Naive B cell (primary cell): Measurements from ENCODE around the gene ELANE. TPM values are rescaled to one million over a fixed set of nuclear protein-coding genes. Genes with fewer than 3 reads are reported as not detected.
A peak's percentile ranks its signal among the peaks of the same experiment; 100 is the strongest.
"Not testable (repeated sequence)": the region's sequence is repeated elsewhere in the genome, so short reads cannot be mapped to it uniquely, and the experiment has no call there.

ENCODE experiments used
- ATAC-seq, 2 donors: fragments of 150-1000 bp; cut with Tn5 transposase; 2 replicates each; pipeline ENCODE4 v1.10.0; 2021; ENCODE audit warnings: low read depth in 2 of 2, mild to moderate bottlenecking in 2 of 2, moderate library complexity in 2 of 2
- DNase-seq: peaks from one replicate; pipeline ENCODE4 v3.0.0; 2022
- H3K27ac Mint-ChIP-seq, 6 donors: one replicate each; pipeline ENCODE4 v1.8.0; 2020 to 2022; ENCODE audit warnings: mild to moderate bottlenecking in 6 of 6, mixed read lengths in 6 of 6, moderate library complexity in 5 of 6, inconsistent platforms in 2 of 6
- H3K27me3 Mint-ChIP-seq, 3 donors: one replicate each; pipeline ENCODE4 v1.8.0; 2021 to 2022; ENCODE audit warnings: mixed read lengths in 3 of 3, mild to moderate bottlenecking in 1 of 3
- H3K36me3 Mint-ChIP-seq, 2 donors: one replicate each; pipeline ENCODE4 v1.8.0; 2020 to 2022; ENCODE audit warnings: mixed read lengths in 2 of 2, inconsistent platforms in 1 of 2, mild to moderate bottlenecking in 1 of 2
- H3K4me1 Mint-ChIP-seq, 3 donors: one replicate each; pipeline ENCODE4 v1.8.0; 2020 to 2022; ENCODE audit warnings: mixed read lengths in 3 of 3, inconsistent platforms in 1 of 3, mild to moderate bottlenecking in 1 of 3, moderate library complexity in 1 of 3
- H3K4me3 Mint-ChIP-seq, 8 donors: one replicate each; pipeline ENCODE4 v1.8.0; 2020 to 2022; ENCODE audit warnings: mild to moderate bottlenecking in 8 of 8, mixed read lengths in 8 of 8, moderate library complexity in 8 of 8, inconsistent platforms in 2 of 8
- H3K9me3 Mint-ChIP-seq, 7 donors: one replicate each; pipeline ENCODE4 v1.8.0; 2020 to 2022; ENCODE audit warnings: mixed read lengths in 7 of 7, mild to moderate bottlenecking in 5 of 7, inconsistent platforms in 2 of 7, moderate library complexity in 1 of 7
- polyA plus RNA-seq, 6 donors: library from polyadenylated mRNA; unstranded; fragments of 300-500 nt; fragmentation: Illumina TruSeq; gene quantifications; one replicate each; pipeline ENCODE4 v1.2.3, GENCODE V29; 2021; ENCODE audit warnings: low read depth in 6 of 6

Gene ELANE
- polyA plus RNA-seq, 6 donors from 2014 or later: not detected

DNA sequence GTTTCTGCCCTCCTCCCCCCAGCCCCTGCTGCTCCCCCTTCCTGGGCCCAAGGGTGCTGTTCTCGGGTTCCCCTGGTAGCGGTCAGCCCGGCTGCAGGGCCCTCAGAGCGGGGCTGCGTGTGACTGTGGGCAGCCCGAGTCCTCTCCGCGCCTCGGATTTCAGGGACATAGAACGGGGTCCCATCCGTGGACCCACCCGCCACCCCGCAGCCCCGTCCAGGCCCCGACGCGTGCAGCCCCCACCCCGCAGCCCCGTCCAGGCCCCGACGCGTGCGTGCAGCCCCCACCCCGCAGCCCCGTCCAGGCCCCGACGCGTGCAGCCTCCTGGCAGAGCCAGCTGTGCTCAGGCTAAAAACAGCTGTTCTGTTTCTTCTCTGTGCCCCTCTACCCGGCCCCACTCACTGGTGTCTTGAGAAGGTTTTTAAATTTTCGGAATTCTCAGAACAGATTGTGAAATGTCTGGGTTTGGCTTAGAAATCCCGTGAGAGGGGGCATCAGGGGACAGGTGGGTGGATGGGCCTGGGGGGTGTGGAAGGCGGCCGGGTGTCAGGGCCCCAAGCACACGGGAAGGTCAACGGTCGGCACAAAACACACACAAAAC, 16.8 kb upstream of the ELANE start:
- H3K36me3 Mint-ChIP-seq: no peaks in the 10 kb centered on the region
- H3K27ac Mint-ChIP-seq: no peak overlapping the region
- no peak for DNase-seq
- H3K9me3 Mint-ChIP-seq: no peaks in the 10 kb centered on the region
- H3K27me3 Mint-ChIP-seq: peaks cover 5 to 34% (median 10%) of the 10 kb centered on the region in 3 donors
- H3K4me3 Mint-ChIP-seq: no peak overlapping the region
- ATAC-seq: no peak
- peaks cover 0 to 5% (median 2%) of the 10 kb centered on the region in 3 donors for H3K4me1 Mint-ChIP-seq

DNA sequence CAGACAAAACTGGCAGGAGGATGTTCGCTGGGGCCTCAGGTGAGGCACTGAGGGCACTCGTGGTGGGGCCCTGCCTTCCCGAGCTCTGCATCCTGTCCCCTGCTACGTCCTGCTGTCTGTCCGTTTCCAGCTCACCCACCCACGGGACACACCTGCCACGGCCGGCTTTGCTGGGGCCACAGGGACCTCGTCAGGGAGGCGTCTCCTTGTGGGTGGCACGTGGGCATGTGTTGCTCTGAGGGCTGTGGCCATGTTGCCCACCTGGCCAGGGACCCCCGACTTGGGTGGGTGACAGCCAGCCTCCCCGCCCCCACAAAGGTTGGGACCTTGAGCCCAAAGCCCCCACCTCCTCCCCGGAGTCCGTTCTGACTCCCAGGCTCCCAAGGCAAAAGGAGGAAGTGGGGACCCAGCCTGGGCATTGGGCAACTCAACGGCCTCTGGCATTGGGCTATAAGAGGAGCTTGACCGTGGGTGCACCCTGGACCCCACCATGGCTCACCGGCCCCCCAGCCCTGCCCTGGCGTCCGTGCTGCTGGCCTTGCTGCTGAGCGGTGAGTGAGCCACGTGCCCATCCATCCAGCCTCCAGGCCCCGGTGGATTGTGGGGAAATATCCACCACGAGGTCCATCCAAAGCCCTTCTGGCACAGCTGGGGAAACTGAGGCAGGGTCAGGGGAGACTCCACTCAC, 11.4 kb upstream of the ELANE start, which contains the start of gene PRTN3:
Gene PRTN3 (plus strand): TSS at position 481 of the 688 bp plus-strand sequence. CDS start 10 bp downstream, at position 491.
- no peak for ATAC-seq
- H3K27ac Mint-ChIP-seq: peak within 1 kb of the TSS in 1 of 6 donors; percentile 52
- peaks cover 4 to 14% of the 10 kb centered on the region in 2 donors for H3K36me3 Mint-ChIP-seq
- DNase-seq: no peak
- H3K4me1 Mint-ChIP-seq: peaks cover 5 to 16% (median 11%) of the 10 kb centered on the region in 3 donors
- H3K27me3 Mint-ChIP-seq: peaks cover 12 to 52% (median 32%) of the 10 kb centered on the region in 3 donors
- H3K9me3 Mint-ChIP-seq: peaks cover 0 to 4% (median 0%) of the 10 kb centered on the region in 7 donors
- no peak within 1 kb of the TSS for H3K4me3 Mint-ChIP-seq

DNA sequence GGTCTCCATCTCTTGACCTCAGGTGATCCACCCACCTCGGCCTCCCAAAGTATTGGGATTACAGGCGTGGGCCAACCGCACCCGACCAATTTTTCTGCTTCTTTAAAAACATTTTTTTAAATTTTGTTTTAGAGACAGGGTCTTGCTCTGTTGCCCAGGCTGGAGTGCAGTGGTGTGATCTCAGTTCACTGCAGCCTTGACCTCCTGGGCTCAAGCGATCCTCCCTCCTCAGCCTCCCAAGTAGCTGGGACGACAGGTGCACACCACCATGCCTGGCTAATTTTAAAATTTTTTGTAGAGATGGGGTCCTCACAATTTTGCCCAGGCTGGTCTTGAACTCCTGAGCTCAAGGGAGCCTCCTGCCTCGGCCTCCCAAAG, 9.3 kb upstream of the ELANE start:
- Mint-ChIP-seq H3K4me1 (peaks cover 5 to 13% (median 11%) of the 10 kb centered on the region in 3 donors), H3K4me3 (peak overlapping the region in 2 of 8 donors; percentile 42 to 50), H3K27me3 (peaks cover 18 to 54% (median 41%) of the 10 kb centered on the region in 3 donors), H3K36me3 (peaks cover 4 to 14% of the 10 kb centered on the region in 2 donors)
- DNase-seq, H3K27ac Mint-ChIP-seq, ATAC-seq, H3K9me3 Mint-ChIP-seq: not testable (repeated sequence)

DNA sequence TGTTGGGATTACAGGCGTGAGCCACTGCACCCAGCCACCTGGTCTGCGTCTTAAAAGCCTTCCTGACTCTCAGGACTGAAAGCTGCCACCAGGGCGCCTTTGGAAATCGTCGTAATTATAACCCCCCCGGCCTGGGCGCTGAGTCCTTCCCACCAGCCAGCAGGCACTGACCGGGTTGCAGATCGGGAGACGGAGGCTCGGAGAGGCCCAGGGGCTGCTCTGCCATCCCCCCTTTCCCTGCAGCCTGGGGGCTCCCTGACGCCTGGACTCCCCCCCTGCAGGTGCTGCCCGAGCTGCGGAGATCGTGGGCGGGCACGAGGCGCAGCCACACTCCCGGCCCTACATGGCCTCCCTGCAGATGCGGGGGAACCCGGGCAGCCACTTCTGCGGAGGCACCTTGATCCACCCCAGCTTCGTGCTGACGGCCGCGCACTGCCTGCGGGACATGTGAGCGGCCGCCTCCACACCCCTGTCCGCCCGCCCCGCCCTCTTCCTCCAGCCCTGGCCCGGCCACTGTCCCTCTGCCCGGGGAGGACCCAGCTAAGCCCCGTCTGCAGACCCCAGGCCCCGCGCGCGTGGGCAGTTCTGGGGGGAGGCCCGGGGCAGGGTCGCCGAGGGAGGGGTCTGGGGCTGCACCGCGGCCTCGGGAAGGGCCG, 8.8 kb upstream of the ELANE start:
- ATAC-seq (peak in 1 of 2 donors; percentile 47), DNase-seq (no peak)
- Mint-ChIP-seq H3K4me1 (peaks cover 5 to 13% (median 11%) of the 10 kb centered on the region in 3 donors), H3K27ac (no peak overlapping the region), H3K27me3 (peaks cover 18 to 59% (median 46%) of the 10 kb centered on the region in 3 donors), H3K4me3 (peak overlapping the region in 2 of 8 donors; percentile 42 to 50), H3K9me3 (peaks cover 0 to 4% (median 0%) of the 10 kb centered on the region in 7 donors), H3K36me3 (peaks cover 4 to 14% of the 10 kb centered on the region in 2 donors)

DNA sequence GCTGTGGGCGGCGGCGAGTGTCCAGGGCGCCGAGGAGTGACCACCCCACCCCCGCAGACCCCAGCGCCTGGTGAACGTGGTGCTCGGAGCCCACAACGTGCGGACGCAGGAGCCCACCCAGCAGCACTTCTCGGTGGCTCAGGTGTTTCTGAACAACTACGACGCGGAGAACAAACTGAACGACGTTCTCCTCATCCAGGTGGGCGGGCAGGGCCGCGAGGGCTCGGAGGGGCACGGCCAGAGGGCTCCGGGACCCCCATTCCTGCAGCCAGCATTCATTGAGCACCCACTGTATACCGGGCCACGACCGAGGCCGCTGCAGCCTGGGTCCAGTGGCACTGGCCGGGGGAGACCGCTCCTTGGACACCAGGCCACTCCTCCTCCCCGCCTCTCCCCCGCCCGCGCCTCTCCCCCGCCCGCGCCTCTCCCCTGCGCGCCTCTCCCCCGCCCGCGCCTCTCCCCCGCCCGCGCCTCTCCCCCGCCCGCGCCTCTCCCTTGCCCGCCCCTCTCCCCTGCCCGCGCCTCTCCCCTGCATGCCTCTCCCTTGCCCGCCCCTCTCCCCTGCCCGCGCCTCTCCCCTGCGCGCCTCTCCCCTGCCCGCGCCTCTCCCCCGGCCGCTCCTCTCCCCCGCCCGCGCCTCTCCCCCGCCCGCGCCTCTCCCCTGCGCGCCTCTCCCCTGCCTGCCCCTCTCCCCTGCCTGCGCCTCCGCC, 8.1 kb upstream of the ELANE start:
- ATAC-seq: no peak

DNA sequence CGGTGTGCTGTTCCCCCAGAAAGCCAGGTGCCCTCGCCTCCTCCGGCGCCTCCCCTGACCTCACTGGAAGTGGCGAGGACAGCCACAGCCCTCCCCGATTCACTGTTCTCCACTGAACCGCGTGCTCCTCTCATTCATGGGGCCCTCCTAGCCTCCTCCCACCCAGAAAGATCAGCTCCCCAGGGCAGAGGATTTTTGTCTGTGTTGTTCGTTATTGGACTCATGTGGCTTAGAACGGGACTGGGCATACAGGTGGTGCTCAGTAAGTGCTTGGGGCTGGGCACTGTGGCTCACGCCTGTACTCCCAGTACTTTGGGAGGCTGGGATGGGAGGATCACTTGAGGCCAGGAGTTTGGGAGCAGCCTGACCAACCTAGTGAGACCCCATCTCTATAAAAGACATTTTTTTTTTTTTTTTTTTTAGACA, 7.5 kb upstream of the ELANE start:
- no peak for ATAC-seq
- peak overlapping the region in 2 of 6 donors; percentile 75 to 76 for H3K27ac Mint-ChIP-seq

More for the DNA sequence above, 8.1 kb upstream of the ELANE start:
- Mint-ChIP-seq H3K27me3 (peaks cover 18 to 65% (median 49%) of the 10 kb centered on the region in 3 donors), H3K4me1 (peaks cover 5 to 13% (median 11%) of the 10 kb centered on the region in 3 donors), H3K27ac (peak overlapping the region in 2 of 6 donors; percentile 75 to 76), H3K9me3 (peaks cover 0 to 4% (median 0%) of the 10 kb centered on the region in 7 donors), H3K36me3 (peaks cover 4 to 14% of the 10 kb centered on the region in 2 donors), H3K4me3 (peak overlapping the region in 1 of 8 donors; percentile 57)
- DNase-seq: no peak

DNA sequence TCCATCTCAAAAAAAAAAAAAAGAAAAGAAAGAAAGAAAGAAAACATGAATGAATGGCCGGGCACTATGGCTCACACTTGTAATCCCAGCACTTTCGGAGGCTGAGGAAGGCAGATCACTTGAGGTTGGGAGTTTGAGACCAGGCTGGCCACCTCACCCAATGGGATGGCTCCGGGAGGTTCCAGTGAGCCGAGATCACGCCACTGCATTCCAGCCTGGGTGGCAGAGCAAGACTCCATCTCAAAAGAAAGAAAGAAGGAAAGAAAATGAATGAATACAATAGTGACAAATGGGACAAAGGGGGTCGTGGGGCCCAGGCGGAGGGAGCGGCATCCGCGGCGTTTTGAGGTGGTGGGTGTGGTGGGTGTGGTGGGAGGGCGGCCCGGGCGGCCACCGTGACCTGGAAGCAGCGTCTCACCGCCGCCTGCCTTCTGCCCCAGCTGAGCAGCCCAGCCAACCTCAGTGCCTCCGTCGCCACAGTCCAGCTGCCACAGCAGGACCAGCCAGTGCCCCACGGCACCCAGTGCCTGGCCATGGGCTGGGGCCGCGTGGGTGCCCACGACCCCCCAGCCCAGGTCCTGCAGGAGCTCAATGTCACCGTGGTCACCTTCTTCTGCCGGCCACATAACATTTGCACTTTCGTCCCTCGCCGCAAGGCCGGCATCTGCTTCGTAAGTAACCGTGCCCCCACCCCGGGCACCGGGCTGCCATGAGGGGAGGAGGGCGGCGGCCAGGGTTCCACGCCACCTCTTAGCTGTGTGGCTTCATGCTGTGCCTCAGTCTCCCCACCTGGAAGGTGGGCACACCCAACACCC, 6.2 kb upstream of the ELANE start:
- DNase-seq (no peak), ATAC-seq (no peak)
- Mint-ChIP-seq H3K36me3 (peaks cover 4 to 14% of the 10 kb centered on the region in 2 donors), H3K4me3 (peak overlapping the region in 1 of 8 donors; percentile 70), H3K27me3 (peaks cover 18 to 81% (median 56%) of the 10 kb centered on the region in 3 donors), H3K4me1 (peaks cover 5 to 13% (median 11%) of the 10 kb centered on the region in 3 donors), H3K9me3 (peaks cover 0 to 4% (median 0%) of the 10 kb centered on the region in 7 donors), H3K27ac (no peak overlapping the region)

More for the DNA sequence above, 7.5 kb upstream of the ELANE start:
- Mint-ChIP-seq H3K27me3 (peaks cover 18 to 69% (median 49%) of the 10 kb centered on the region in 3 donors), H3K4me3 (peak overlapping the region in 2 of 8 donors; percentile 36 to 57), H3K36me3 (peaks cover 4 to 14% of the 10 kb centered on the region in 2 donors), H3K9me3 (peaks cover 0 to 4% (median 0%) of the 10 kb centered on the region in 7 donors), H3K4me1 (peaks cover 5 to 13% (median 11%) of the 10 kb centered on the region in 3 donors)
- no peak for DNase-seq

DNA sequence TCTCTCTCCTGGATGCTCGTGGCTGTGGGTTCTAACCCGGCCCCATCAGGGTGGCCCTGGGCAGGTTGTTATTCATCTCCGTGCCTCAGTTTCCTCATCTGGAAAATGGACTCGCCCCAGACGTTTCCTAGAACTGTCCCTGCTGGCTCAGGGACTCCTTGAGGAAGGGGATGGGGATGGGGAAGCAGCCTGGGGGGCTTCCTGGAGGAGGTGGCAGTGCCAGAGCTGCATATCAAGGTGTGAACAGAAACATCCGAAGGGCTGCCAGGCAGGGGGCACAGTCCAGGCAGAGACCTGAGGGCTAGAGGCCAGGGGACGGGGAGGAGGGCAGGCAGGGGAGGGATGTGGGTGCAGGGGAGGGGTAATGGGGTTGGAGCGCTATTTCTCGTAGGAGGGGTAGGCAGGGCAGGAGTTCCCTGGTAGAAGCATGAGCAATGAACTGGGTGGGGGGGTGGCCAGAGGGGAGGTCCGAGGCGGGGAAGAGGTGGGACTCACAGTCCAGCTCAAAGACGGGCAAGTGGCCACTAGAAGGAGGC, 3.6 kb upstream of the ELANE start:
- no peak overlapping the region for H3K4me3 Mint-ChIP-seq
- DNase-seq (no peak), ATAC-seq (no peak)
- peaks cover 0 to 7% of the 10 kb centered on the region in 2 donors for H3K36me3 Mint-ChIP-seq
- no peaks in the 10 kb centered on the region for H3K9me3 Mint-ChIP-seq
- H3K27ac Mint-ChIP-seq: no peak overlapping the region
- peaks cover 5 to 11% (median 9%) of the 10 kb centered on the region in 3 donors for H3K4me1 Mint-ChIP-seq
- H3K27me3 Mint-ChIP-seq: peaks cover 13 to 78% (median 49%) of the 10 kb centered on the region in 3 donors

DNA sequence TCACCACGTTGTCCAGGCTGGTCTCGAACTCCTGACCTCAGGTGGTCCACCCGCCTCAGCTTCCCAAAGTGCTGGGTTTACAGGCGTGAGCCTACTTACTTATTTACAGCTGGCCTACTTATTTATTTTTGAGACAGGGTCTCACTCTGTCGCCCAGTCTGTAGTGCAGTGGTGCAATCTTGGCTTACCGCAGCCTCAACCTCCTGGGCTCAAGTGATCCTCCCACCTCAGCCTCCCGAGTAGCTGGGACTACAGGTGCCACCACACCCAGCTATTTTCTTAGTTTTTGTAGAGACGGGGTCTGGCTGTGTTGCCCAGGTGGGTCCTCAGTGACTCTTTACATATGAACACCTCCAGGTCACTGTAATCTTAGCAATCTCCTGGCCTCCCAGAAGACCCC, 2.9 kb upstream of the ELANE start:
- not testable (repeated sequence) for H3K36me3 Mint-ChIP-seq, H3K27ac Mint-ChIP-seq, ATAC-seq, H3K9me3 Mint-ChIP-seq, H3K4me3 Mint-ChIP-seq, DNase-seq
- Mint-ChIP-seq H3K4me1 (peaks cover 5 to 11% (median 9%) of the 10 kb centered on the region in 3 donors), H3K27me3 (peaks cover 13 to 73% (median 47%) of the 10 kb centered on the region in 3 donors)

DNA sequence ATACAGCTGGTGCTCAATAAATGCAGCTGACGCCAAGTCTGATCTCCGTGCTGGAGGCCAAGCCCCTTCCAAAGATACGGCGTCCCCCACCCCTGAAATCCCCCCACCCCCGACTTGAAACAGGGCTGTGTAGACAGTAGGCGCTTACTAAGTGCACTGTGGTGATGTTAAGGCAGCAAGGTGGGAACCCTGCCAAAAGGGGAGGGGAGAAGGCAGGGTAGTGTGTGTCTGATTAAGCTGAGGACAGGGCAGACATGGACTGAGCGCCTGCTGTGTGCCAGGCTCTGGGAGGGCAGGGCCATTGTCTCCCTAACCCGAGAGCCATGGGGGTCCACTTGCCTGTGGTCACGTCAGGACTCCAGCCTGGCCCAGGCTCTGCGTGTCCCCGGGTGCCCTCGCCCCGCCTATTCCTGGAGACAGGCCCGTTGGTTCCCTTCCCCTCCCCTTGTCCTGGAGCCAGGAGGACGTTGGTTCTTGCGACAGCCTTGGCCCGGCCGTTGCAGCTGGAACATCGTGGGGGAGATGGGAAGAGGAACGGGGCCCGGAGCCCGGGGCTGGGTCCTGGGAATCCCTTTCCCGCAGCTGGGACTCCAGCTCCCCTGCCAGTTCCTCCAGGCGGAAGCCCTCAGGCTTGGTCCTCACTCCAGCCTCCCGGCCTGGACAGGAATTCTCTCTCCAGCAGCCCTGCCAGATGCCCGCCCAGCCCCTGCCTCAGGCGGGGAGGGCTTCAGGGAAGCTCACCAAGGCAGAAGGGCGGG, 1.7 kb upstream of the ELANE start:
- Mint-ChIP-seq H3K4me1 (peaks cover 0 to 4% (median 4%) of the 10 kb centered on the region in 3 donors), H3K9me3 (no peaks in the 10 kb centered on the region), H3K27me3 (peaks cover 13 to 61% (median 39%) of the 10 kb centered on the region in 3 donors), H3K4me3 (peak overlapping the region in 1 of 8 donors; percentile 42), H3K27ac (no peak overlapping the region), H3K36me3 (no peaks in the 10 kb centered on the region)
- ATAC-seq (peak in 1 of 2 donors; percentile 25), DNase-seq (no peak)

DNA sequence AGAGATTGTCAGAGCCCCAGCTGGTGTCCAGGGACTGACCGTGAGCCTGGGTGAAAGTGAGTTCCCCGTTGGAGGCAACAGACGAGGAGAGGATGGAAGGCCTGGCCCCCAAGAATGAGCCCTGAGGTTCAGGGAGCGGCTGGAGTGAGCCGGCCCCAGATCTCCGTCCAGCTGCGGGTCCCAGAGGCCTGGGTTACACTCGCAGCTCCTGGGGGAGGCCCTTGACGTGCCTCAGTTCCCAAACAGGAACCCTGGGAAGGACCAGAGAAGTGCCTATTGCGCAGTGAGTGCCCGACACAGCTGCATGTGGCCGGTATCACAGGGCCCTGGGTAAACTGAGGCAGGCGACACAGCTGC, 1.1 kb upstream of the ELANE start:
- no peak overlapping the region for H3K27ac Mint-ChIP-seq
- no peak overlapping the region for H3K4me3 Mint-ChIP-seq

More for the DNA sequence above, 1.1 kb upstream of the ELANE start:
- peaks cover 8 to 55% (median 33%) of the 10 kb centered on the region in 3 donors for H3K27me3 Mint-ChIP-seq
- ATAC-seq (no peak), DNase-seq (no peak)
- no peaks in the 10 kb centered on the region for H3K36me3 Mint-ChIP-seq
- H3K9me3 Mint-ChIP-seq: no peaks in the 10 kb centered on the region
- no peaks in the 10 kb centered on the region for H3K4me1 Mint-ChIP-seq
